Endothelial cell of umbilical vein (primary cell): ENCODE results near the gene XRCC2. TPM values are rescaled to one million over a fixed set of nuclear protein-coding genes. Genes with fewer than 3 reads are reported as not detected.

ENCODE experiments used
- BruUV-seq: library from RNA; stranded (reverse); fragments of 400-500 nt; replicated peaks from 2 replicates; lab custom pipeline; 2021; lab: Mats Ljungman, UMichigan
- CTCF ChIA-PET: fragments of 300-600, 350-600 bp; sonication (Branson Sonifier 250); formaldehyde crosslinking; loops from one replicate; lab custom pipeline; 2021; ENCODE audit warnings: antibody characterized with exemption, inconsistent platforms; lab: Charles Lee
- POLR2A ChIA-PET: fragments of 300-600, 350-600 bp; sonication (Branson Sonifier 250); formaldehyde crosslinking; loops from one replicate; lab custom pipeline; 2021; ENCODE audit warnings: antibody characterized with exemption, inconsistent platforms; lab: Charles Lee
- DNase-seq: peaks from one replicate; pipeline ENCODE4 v3.0.0-alpha.2; 2011; ENCODE audit warnings: low read depth, low spot score
- FAIRE-seq: peaks from 2 replicates; lab custom pipeline; 2011; peaks lifted over from hg19 to GRCh38; lab: Jason Lieb, UNC
- H2AFZ ChIP-seq: 2 replicates; pipeline ENCODE4 v1.6.0; 2012; ENCODE audit warnings: low read depth, low read length, control low read depth, inconsistent platforms
- H3K27ac ChIP-seq: 2 replicates; pipeline ENCODE4 v1.5.1; 2011; ENCODE audit warnings: low read depth, mild to moderate bottlenecking, control low read depth, low read length, moderate library complexity; ENCODE audit not compliant: insufficient read depth
- H3K27me3 ChIP-seq, 2 experiments: 2 replicates each; pipeline versions ENCODE4 v1.6.0 to v1.6.1; 2011; ENCODE audit warnings: low read length in 2 of 2, mixed read lengths in 1 of 2; ENCODE audit not compliant: control insufficient read depth in 2 of 2, insufficient read depth in 2 of 2
- H3K36me3 ChIP-seq, 2 experiments: 2 replicates in 1 of 2; 3 replicates in 1 of 2; pipeline ENCODE4 v1.5.1; 2011; ENCODE audit warnings: low read length in 2 of 2, mild to moderate bottlenecking in 1 of 2, moderate library complexity in 1 of 2; ENCODE audit not compliant: control insufficient read depth in 2 of 2, insufficient read depth in 2 of 2; ENCODE audit errors: extremely low read depth in 1 of 2
- H3K4me1 ChIP-seq: 3 replicates; pipeline ENCODE4 v1.5.1; 2011; ENCODE audit warnings: mild to moderate bottlenecking, low read length; ENCODE audit not compliant: control insufficient read depth, insufficient read depth; ENCODE audit errors: extremely low read depth
- H3K4me2 ChIP-seq: 2 replicates; pipeline ENCODE4 v1.6.1; 2011; ENCODE audit warnings: low read length, control low read depth, mixed read lengths; ENCODE audit not compliant: insufficient read depth
- H3K4me3 ChIP-seq, 3 experiments: fragments of 200-600 bp in 1 of 3; sonication (generic), shearing (Covaris generic) in 1 of 3; replicated peaks in 1 of 3; 2 replicates each; pipeline ENCODE4 v1.5.1; 2011 to 2016; ENCODE audit warnings: control low read depth in 3 of 3, low read length in 3 of 3, mild to moderate bottlenecking in 2 of 3, inconsistent platforms in 1 of 3, low read depth in 1 of 3, moderate library complexity in 1 of 3; ENCODE audit not compliant: insufficient read depth in 1 of 3
- H3K79me2 ChIP-seq: 2 replicates; pipeline ENCODE4 v1.6.0; 2012; ENCODE audit warnings: low read length, inconsistent platforms; ENCODE audit not compliant: control insufficient read depth, insufficient read depth
- H3K9ac ChIP-seq: replicated peaks from 2 replicates; pipeline ENCODE3; 2011; ENCODE audit warnings: low read length, control low read depth; ENCODE audit not compliant: insufficient read depth; ENCODE audit errors: extremely low read depth
- H3K9me1 ChIP-seq: replicated peaks from 3 replicates; pipeline ENCODE4 v1.6.0; 2011; ENCODE audit warnings: mild to moderate bottlenecking, low read length; ENCODE audit not compliant: control insufficient read depth, insufficient read depth; ENCODE audit errors: extremely low read depth
- H3K9me3 ChIP-seq: replicated peaks from 2 replicates; pipeline ENCODE4 v1.5.1; 2012; ENCODE audit warnings: low read length, inconsistent platforms; ENCODE audit not compliant: control insufficient read depth, insufficient read depth
- H4K20me1 ChIP-seq: replicated peaks from 2 replicates; pipeline ENCODE3; 2011; ENCODE audit warnings: mild to moderate bottlenecking, low read length; ENCODE audit not compliant: control insufficient read depth, insufficient read depth; ENCODE audit errors: extremely low read depth
- CTCF ChIP-seq, 2 donors: IDR thresholded peaks; 1 replicate in 1 of 2; 2 replicates in 1 of 2; pipeline ENCODE4 v1.5.1; 2011; ENCODE audit warnings: low read length in 2 of 2, mild to moderate bottlenecking in 2 of 2, moderate library complexity in 2 of 2, control low read depth in 1 of 2, inconsistent platforms in 1 of 2, low read depth in 1 of 2; ENCODE audit not compliant: insufficient read depth in 1 of 2; ENCODE audit errors: extremely low read depth in 1 of 2
- EZH2 ChIP-seq: IDR thresholded peaks from 2 replicates; pipeline ENCODE4 v1.6.1; 2012; ENCODE audit warnings: borderline replicate concordance, low read depth, mild to moderate bottlenecking, moderate library complexity, low read length, inconsistent platforms; ENCODE audit not compliant: severe bottlenecking
- FOS ChIP-seq: IDR thresholded peaks from 2 replicates; pipeline ENCODE4 v1.6.1; 2011; ENCODE audit warnings: mild to moderate bottlenecking, low read length, moderate library complexity, borderline replicate concordance; ENCODE audit not compliant: insufficient read depth
- GATA2 ChIP-seq: IDR thresholded peaks from 2 replicates; pipeline ENCODE4 v1.7.0; 2011; ENCODE audit warnings: low read depth, mild to moderate bottlenecking, moderate library complexity, mixed read lengths, low read length; ENCODE audit not compliant: insufficient read length, insufficient read depth
- MAX ChIP-seq: IDR thresholded peaks from 2 replicates; pipeline ENCODE4 v1.6.1; 2011; ENCODE audit not compliant: insufficient read depth, insufficient read length
- MYC ChIP-seq: IDR thresholded peaks from one replicate; pipeline ENCODE4 v1.6.1; 2011; ENCODE audit warnings: mild to moderate bottlenecking, low read depth, low read length
- POLR2A ChIP-seq: IDR thresholded peaks from 2 replicates; pipeline ENCODE4 v1.6.1; 2012; ENCODE audit warnings: low read depth, mild to moderate bottlenecking, control low read depth, low read length
- POLR2AphosphoS5 ChIP-seq: IDR thresholded peaks from 2 replicates; pipeline ENCODE4 v1.6.1; 2012; ENCODE audit warnings: low read depth, mild to moderate bottlenecking, control low read depth, low read length, moderate library complexity; ENCODE audit not compliant: insufficient read depth
- dilution Hi-C: fragments of 300-500 bp; cut with MboI; formaldehyde crosslinking; loops from one replicate; pipeline ENCODE4 v1.15.0; 2019; ENCODE audit warnings: low sequenced_read_pairs; ENCODE audit not compliant: extremely low pct_ligation_motif_present
- intact Hi-C: fragments of 100-400 bp; cut with micrococcal nuclease; formaldehyde crosslinking; loops from one replicate; pipeline ENCODE4 v1.10.0; 2022
- polyA plus RNA-seq, 4 experiments: library from polyadenylated mRNA; depleted of rRNA in 3 of 4; stranded (reverse) in 3 of 4; unstranded in 1 of 4; fragments of >200 nt; gene quantifications; 2 replicates each; pipeline versions ENCODE4 v1.2.1 to v1.2.3, GENCODE V29; 2011 to 2012; ENCODE audit warnings: missing spikeins in 1 of 4
- total RNA-seq: library from RNA; stranded (reverse); gene quantifications from 2 replicates; pipeline ENCODE4 v1.2.3, GENCODE V29; 2021

Gene XRCC2
- total and polyA plus RNA-seq, 2 donors (not counting 3 experiments of a cell fraction or from before 2014, with no cell fraction given): 2.4 to 8.8 TPM

GRCh38 chr7:152683297-152683696, 7.4 kb upstream of the XRCC2 start:
- H3K9ac ChIP-seq: no peak overlapping the region
- no peaks in the 10 kb centered on the region for H4K20me1 ChIP-seq
- dilution Hi-C loops (no loop called here), intact Hi-C loops (no loop called here)
- no peak overlapping the region for H3K4me2 ChIP-seq
- CTCF ChIA-PET: interaction anchor here (0.5 kb wide), 1 partner anchor 13 kb away, joined by 3 read pairs; no protein-coding TSS in a partner anchor
- H2AFZ ChIP-seq: no peak overlapping the region
- no peaks in the 10 kb centered on the region for H3K9me3 ChIP-seq
- no peaks in the 10 kb centered on the region for H3K27me3 ChIP-seq
- no peaks in the 10 kb centered on the region for H3K9me1 ChIP-seq
- no peaks in the 10 kb centered on the region for H3K79me2 ChIP-seq
- BruUV-seq: no TSS peak
- FAIRE-seq (no peak), DNase-seq (no peak)
- POLR2A ChIA-PET: no interaction called here
- no peaks in the 10 kb centered on the region for H3K36me3 ChIP-seq
- H3K4me1 ChIP-seq: no peaks in the 10 kb centered on the region
- no peak overlapping the region for H3K4me3 ChIP-seq
- TF ChIP-seq MAX: no peak
- no peak for TF ChIP-seq POLR2AphosphoS5
- no peak overlapping the region for H3K27ac ChIP-seq

GRCh38 chr7:152677808-152678670, 2.1 kb upstream of the XRCC2 start:
- Histone ChIP-seq H4K20me1 (no peaks in the 10 kb centered on the region), H3K79me2 (peaks cover 21% of the 10 kb centered on the region), H3K9me3 (no peaks in the 10 kb centered on the region), H3K27me3 (no peaks in the 10 kb centered on the region), H3K4me1 (peaks cover 11% of the 10 kb centered on the region), H3K4me3 (no peak overlapping the region), H3K9me1 (no peaks in the 10 kb centered on the region), H3K27ac (no peak overlapping the region), H2AFZ (no peak overlapping the region), H3K9ac (no peak overlapping the region), H3K36me3 (no peaks in the 10 kb centered on the region), H3K4me2 (no peak overlapping the region)
- ChIA-PET CTCF (interaction anchor here (1.8 kb wide), 1 partner anchor 17 kb away, joined by 4 read pairs; no protein-coding TSS in a partner anchor), POLR2A (no interaction called here)
- dilution Hi-C loops: no loop called here
- no TSS peak for BruUV-seq
- no peak for FAIRE-seq
- TF ChIP-seq GATA2: no peak
- no peak for TF ChIP-seq MAX
- TF ChIP-seq POLR2A: no peak
- no peak for TF ChIP-seq FOS
- no peak for TF ChIP-seq POLR2AphosphoS5
- TF ChIP-seq CTCF (IDR thresholded peaks at IDR 0.05; ENCODE audit: extremely low read depth in 1 of 2, insufficient read depth in 1 of 2, low read depth in 1 of 2, low read length in 2 of 2): no peak
- no peak for TF ChIP-seq MYC
- no peak for TF ChIP-seq EZH2
- no peak for DNase-seq
- intact Hi-C loops: no loop called here
